ENCODE measurements around the gene LUC7L. TPM values are rescaled to one million over a fixed set of nuclear protein-coding genes. Genes with fewer than 3 reads are reported as not detected.
"Not testable (repeated sequence)": the region's sequence is repeated elsewhere in the genome, so short reads cannot be mapped to it uniquely, and the experiment has no call there.

Gene LUC7L
- total and polyA plus RNA-seq, 4 donors: 63.4 to 199 (median 138) TPM

- Histone ChIP-seq H3K27me3 (ENCODE audit: control insufficient read depth, insufficient read depth, low read length) (peaks cover 54% of the 10 kb centered on the region), H3K4me1 (ENCODE audit: control insufficient read depth, insufficient read depth, low read length) (peaks cover 21% of the 10 kb centered on the region)
- not testable (repeated sequence) for H3K9me3 ChIP-seq (ENCODE audit: control insufficient read depth, insufficient read depth, low read length); H3K27ac ChIP-seq (ENCODE audit: low read depth, low read length); H3K4me3 ChIP-seq (ENCODE audit: low read depth, low read length); DNase-seq (ENCODE audit: low read depth in 4 of 6, low spot score in 6 of 6); H3K36me3 ChIP-seq (ENCODE audit: control insufficient read depth, insufficient read depth, low read length)
- 67% methylated on average over 3 of the region's 10 CpGs for WGBS (ENCODE audit: insufficient coverage)
Observed at GRCh38 chr16:163139-163538, 66.1 kb downstream of the LUC7L start.

GRCh38 chr16:162271-162991 lies 66.8 kb downstream of the LUC7L start:
- H3K9me3 ChIP-seq (ENCODE audit: control insufficient read depth, insufficient read depth, low read length): no peaks in the 10 kb centered on the region
- H3K27ac ChIP-seq (ENCODE audit: low read depth, low read length): no peak overlapping the region
- H3K4me3 ChIP-seq (ENCODE audit: low read depth, low read length): no peak overlapping the region
- H3K4me1 ChIP-seq (ENCODE audit: control insufficient read depth, insufficient read depth, low read length): peaks cover 21% of the 10 kb centered on the region
- peaks cover 51% of the 10 kb centered on the region for H3K27me3 ChIP-seq (ENCODE audit: control insufficient read depth, insufficient read depth, low read length)
- no peak for DNase-seq (ENCODE audit: low read depth in 4 of 6, low spot score in 6 of 6)
- H3K36me3 ChIP-seq (ENCODE audit: control insufficient read depth, insufficient read depth, low read length): no peaks in the 10 kb centered on the region
- 87% methylated on average over 8 of the region's 13 CpGs for WGBS (ENCODE audit: insufficient coverage)

- Histone ChIP-seq H3K4me1 (ENCODE audit: control insufficient read depth, insufficient read depth, low read length) (peaks cover 9% of the 10 kb centered on the region), H3K4me3 (ENCODE audit: low read depth, low read length) (no peak overlapping the region), H3K9me3 (ENCODE audit: control insufficient read depth, insufficient read depth, low read length) (no peaks in the 10 kb centered on the region), H3K27ac (ENCODE audit: low read depth, low read length) (no peak overlapping the region), H3K27me3 (ENCODE audit: control insufficient read depth, insufficient read depth, low read length) (peaks cover 48% of the 10 kb centered on the region), H3K36me3 (ENCODE audit: control insufficient read depth, insufficient read depth, low read length) (no peaks in the 10 kb centered on the region)
- DNase-seq (ENCODE audit: low read depth in 4 of 6, low spot score in 6 of 6): no peak
- WGBS (ENCODE audit: insufficient coverage): 65% methylated on average over 16 of the region's 18 CpGs
Observed at GRCh38 chr16:160691-161190, 68.5 kb downstream of the LUC7L start.

GRCh38 chr16:160242-160641 lies 69.0 kb downstream of the LUC7L start:
- H3K4me1 ChIP-seq (ENCODE audit: control insufficient read depth, insufficient read depth, low read length); DNase-seq (ENCODE audit: low read depth in 4 of 6, low spot score in 6 of 6); H3K27ac ChIP-seq (ENCODE audit: low read depth, low read length); H3K9me3 ChIP-seq (ENCODE audit: control insufficient read depth, insufficient read depth, low read length); H3K36me3 ChIP-seq (ENCODE audit: control insufficient read depth, insufficient read depth, low read length); H3K4me3 ChIP-seq (ENCODE audit: low read depth, low read length): not testable (repeated sequence)
- peaks cover 46% of the 10 kb centered on the region for H3K27me3 ChIP-seq (ENCODE audit: control insufficient read depth, insufficient read depth, low read length)
- WGBS (ENCODE audit: insufficient coverage): 76% methylated on average over 6 of the region's 20 CpGs

- no peaks in the 10 kb centered on the region for H3K36me3 ChIP-seq (ENCODE audit: control insufficient read depth, insufficient read depth, low read length)
- 56% methylated on average over 5 of the region's 6 CpGs for WGBS (ENCODE audit: insufficient coverage)
- peaks cover 51% of the 10 kb centered on the region for H3K27me3 ChIP-seq (ENCODE audit: control insufficient read depth, insufficient read depth, low read length)
- no peak overlapping the region for H3K27ac ChIP-seq (ENCODE audit: low read depth, low read length)
- DNase-seq (ENCODE audit: low read depth in 4 of 6, low spot score in 6 of 6): no peak
- no peaks in the 10 kb centered on the region for H3K9me3 ChIP-seq (ENCODE audit: control insufficient read depth, insufficient read depth, low read length)
- no peak overlapping the region for H3K4me3 ChIP-seq (ENCODE audit: low read depth, low read length)
- peaks cover 9% of the 10 kb centered on the region for H3K4me1 ChIP-seq (ENCODE audit: control insufficient read depth, insufficient read depth, low read length)
Observed at GRCh38 chr16:159136-159849, 70.0 kb downstream of the LUC7L start.

- peaks cover 41% of the 10 kb centered on the region for H3K27me3 ChIP-seq (ENCODE audit: control insufficient read depth, insufficient read depth, low read length)
- no peaks in the 10 kb centered on the region for H3K9me3 ChIP-seq (ENCODE audit: control insufficient read depth, insufficient read depth, low read length)
- H3K4me1 ChIP-seq (ENCODE audit: control insufficient read depth, insufficient read depth, low read length): peaks cover 11% of the 10 kb centered on the region
- no peak for DNase-seq (ENCODE audit: low read depth in 4 of 6, low spot score in 6 of 6)
- peak overlapping the region; percentile 24 for H3K4me3 ChIP-seq (ENCODE audit: low read depth, low read length)
- WGBS (ENCODE audit: insufficient coverage): 29% methylated on average over 1 of the region's 7 CpGs
- no peaks in the 10 kb centered on the region for H3K36me3 ChIP-seq (ENCODE audit: control insufficient read depth, insufficient read depth, low read length)
- no peak overlapping the region for H3K27ac ChIP-seq (ENCODE audit: low read depth, low read length)
Observed at GRCh38 chr16:155031-155398, 74.2 kb downstream of the LUC7L start.

GRCh38 chr16:154217-155030 lies 74.8 kb downstream of the LUC7L start:
- H3K27me3 ChIP-seq (ENCODE audit: control insufficient read depth, insufficient read depth, low read length): peaks cover 40% of the 10 kb centered on the region
- H3K9me3 ChIP-seq (ENCODE audit: control insufficient read depth, insufficient read depth, low read length): no peaks in the 10 kb centered on the region
- DNase-seq (ENCODE audit: low read depth in 4 of 6, low spot score in 6 of 6): peak in 2 of 6 donors; percentile 52
- H3K36me3 ChIP-seq (ENCODE audit: control insufficient read depth, insufficient read depth, low read length): no peaks in the 10 kb centered on the region
- H3K4me3 ChIP-seq (ENCODE audit: low read depth, low read length): peak overlapping the region; percentile 24
- H3K27ac ChIP-seq (ENCODE audit: low read depth, low read length): no peak overlapping the region
- WGBS (ENCODE audit: insufficient coverage): under 1% methylated on average over 40 of the region's 59 CpGs
- peaks cover 11% of the 10 kb centered on the region for H3K4me1 ChIP-seq (ENCODE audit: control insufficient read depth, insufficient read depth, low read length)

GRCh38 chr16:153550-154216 lies 75.6 kb downstream of the LUC7L start:
- not testable (repeated sequence) for H3K27ac ChIP-seq (ENCODE audit: low read depth, low read length); H3K36me3 ChIP-seq (ENCODE audit: control insufficient read depth, insufficient read depth, low read length); H3K4me3 ChIP-seq (ENCODE audit: low read depth, low read length); DNase-seq (ENCODE audit: low read depth in 4 of 6, low spot score in 6 of 6); H3K9me3 ChIP-seq (ENCODE audit: control insufficient read depth, insufficient read depth, low read length)
- Histone ChIP-seq H3K4me1 (ENCODE audit: control insufficient read depth, insufficient read depth, low read length) (peaks cover 11% of the 10 kb centered on the region), H3K27me3 (ENCODE audit: control insufficient read depth, insufficient read depth, low read length) (peaks cover 39% of the 10 kb centered on the region)
- WGBS (ENCODE audit: insufficient coverage): no CpG with 5 or more reads among the region's 74 CpGs

GRCh38 chr16:153129-153521 lies 76.1 kb downstream of the LUC7L start:
- Histone ChIP-seq H3K4me1 (ENCODE audit: control insufficient read depth, insufficient read depth, low read length) (peaks cover 11% of the 10 kb centered on the region), H3K27me3 (ENCODE audit: control insufficient read depth, insufficient read depth, low read length) (peaks cover 39% of the 10 kb centered on the region)
- WGBS (ENCODE audit: insufficient coverage): 53% methylated on average over 2 of the region's 6 CpGs
- DNase-seq (ENCODE audit: low read depth in 4 of 6, low spot score in 6 of 6); H3K36me3 ChIP-seq (ENCODE audit: control insufficient read depth, insufficient read depth, low read length); H3K27ac ChIP-seq (ENCODE audit: low read depth, low read length); H3K4me3 ChIP-seq (ENCODE audit: low read depth, low read length); H3K9me3 ChIP-seq (ENCODE audit: control insufficient read depth, insufficient read depth, low read length): not testable (repeated sequence)

Data from spinal cord (tissue), 10 donors.